Smooth muscle cell (in vitro differentiated cells): ENCODE measurements around the gene ERP44. TPM values are rescaled to one million over a fixed set of nuclear protein-coding genes. Genes with fewer than 3 reads are reported as not detected.

Experiments used
- DNase-seq: peaks from one replicate; lab custom pipeline; 2025; ENCODE audit not compliant: unreplicated experiment; lab: John Stamatoyannopoulos, UW
- H2AFZ ChIP-seq: fragments of 200-600 bp; sonication (generic); 2 replicates; pipeline ENCODE4 v1.6.0; 2016; ENCODE audit warnings: antibody characterized with exemption, low read depth, mild to moderate bottlenecking
- H3F3A ChIP-seq: fragments of 200-600 bp; sonication (generic); 2 replicates; pipeline ENCODE4 v1.6.0; 2017; ENCODE audit warnings: antibody characterized with exemption, low read depth
- H3K27ac ChIP-seq: fragments of 200-600 bp; sonication (generic); 2 replicates; pipeline ENCODE4 v1.5.1; 2016; ENCODE audit warnings: low read depth, mild to moderate bottlenecking
- H3K27me3 ChIP-seq: fragments of 200-600 bp; sonication (generic); 2 replicates; pipeline ENCODE4 v1.6.1; 2016; ENCODE audit warnings: low read depth, mild to moderate bottlenecking
- H3K36me3 ChIP-seq: fragments of 200-600 bp; sonication (generic); 2 replicates; pipeline ENCODE4 v1.5.1; 2016; ENCODE audit warnings: low read depth
- H3K4me1 ChIP-seq: fragments of 200-600 bp; sonication (generic); 2 replicates; pipeline ENCODE4 v1.5.1; 2016; ENCODE audit warnings: low read depth
- H3K4me2 ChIP-seq: fragments of 200-600 bp; sonication (generic); 2 replicates; pipeline ENCODE4 v1.6.0; 2016; ENCODE audit warnings: mild to moderate bottlenecking
- H3K4me3 ChIP-seq: fragments of 200-600 bp; sonication (generic); 2 replicates; pipeline ENCODE4 v1.5.1; 2016; ENCODE audit warnings: mild to moderate bottlenecking
- H3K79me2 ChIP-seq: fragments of 200-600 bp; sonication (generic); 2 replicates; pipeline ENCODE4 v1.6.0; 2016; ENCODE audit warnings: low read depth, mild to moderate bottlenecking
- H3K9ac ChIP-seq: fragments of 200-600 bp; sonication (generic); 2 replicates; pipeline ENCODE4 v1.6.0; 2016; ENCODE audit warnings: low read depth
- H3K9me3 ChIP-seq: fragments of 200-600 bp; sonication (generic); replicated peaks from 2 replicates; pipeline ENCODE4 v1.5.1; 2016; ENCODE audit warnings: low read depth
- H4K20me1 ChIP-seq: fragments of 200-600 bp; sonication (generic); 2 replicates; pipeline ENCODE4 v1.6.0; 2016; ENCODE audit warnings: low read depth
- CTCF ChIP-seq: fragments of 200-600 bp; sonication (generic); IDR thresholded peaks from 2 replicates; pipeline ENCODE4 v1.5.1; 2017; ENCODE audit warnings: borderline replicate concordance, mild to moderate bottlenecking, antibody characterized with exemption; ENCODE audit not compliant: insufficient read depth, poor library complexity, severe bottlenecking
- WGBS: methylation state at CpG from one replicate; pipeline ENCODE4 v1.1.7; 2016; ENCODE audit warnings: low lambda C conversion rate; 5-methylcytosine and 5-hydroxymethylcytosine counted together
- polyA plus RNA-seq: library from polyadenylated mRNA; unstranded; fragments of >200 nt; fragmentation: Nextera tagmentation; extraction: Ambion mirVana; gene quantifications from 2 replicates; pipeline ENCODE4 v1.2.1, GENCODE V29; 2016
- total RNA-seq: library from RNA; depleted of rRNA; stranded (reverse); fragments of >200 nt; gene quantifications from 2 replicates; pipeline ENCODE4 v1.2.3, GENCODE V29; 2014

ERP44 gene
- total and polyA plus RNA-seq, 2 experiments from 2014 or later = 32.0 to 38.5 TPM

- peaks cover 20% of the 10 kb centered on the region for H4K20me1 ChIP-seq
- peaks cover 14% of the 10 kb centered on the region for H3K79me2 ChIP-seq
- H3K4me3 ChIP-seq = no peak overlapping the region
- no peak overlapping the region for H3K27ac ChIP-seq
- peaks cover 8% of the 10 kb centered on the region for H3K36me3 ChIP-seq
- H3K9ac ChIP-seq = no peak overlapping the region
- DNase-seq = peak; percentile 8
- no peaks in the 10 kb centered on the region for H3K9me3 ChIP-seq
- H3F3A ChIP-seq = no peaks in the 10 kb centered on the region
- no peak overlapping the region for H3K4me2 ChIP-seq
- peak; percentile 85 for TF ChIP-seq CTCF
- no peaks in the 10 kb centered on the region for H3K4me1 ChIP-seq
- 74% methylated on average over 2 of the region's 2 CpGs for WGBS
- no peak overlapping the region for H2AFZ ChIP-seq
- no peaks in the 10 kb centered on the region for H3K27me3 ChIP-seq
Observed at GRCh38 chr9:100028201-100028784, 70.5 kb downstream of the ERP44 start.

- DNase-seq = no peak
- H3K27me3 ChIP-seq = no peaks in the 10 kb centered on the region
- no peak for TF ChIP-seq CTCF
- H3K79me2 ChIP-seq = peaks cover 14% of the 10 kb centered on the region
- H3K4me3 ChIP-seq = no peak overlapping the region
- 79% methylated on average over 2 of the region's 2 CpGs for WGBS
- H3K4me2 ChIP-seq = no peak overlapping the region
- no peak overlapping the region for H2AFZ ChIP-seq
- H3K4me1 ChIP-seq = no peaks in the 10 kb centered on the region
- H3F3A ChIP-seq = no peaks in the 10 kb centered on the region
- no peak overlapping the region for H3K27ac ChIP-seq
- peaks cover 20% of the 10 kb centered on the region for H4K20me1 ChIP-seq
- H3K9ac ChIP-seq = no peak overlapping the region
- peaks cover under 1% of the 10 kb centered on the region for H3K36me3 ChIP-seq
- H3K9me3 ChIP-seq = no peaks in the 10 kb centered on the region
Observed at GRCh38 chr9:100027543-100027942, 71.3 kb downstream of the ERP44 start.

GRCh38 chr9:100021931-100022330 lies 76.9 kb downstream of the ERP44 start:
- no peak overlapping the region for H2AFZ ChIP-seq
- H3K9ac ChIP-seq = no peak overlapping the region
- DNase-seq = no peak
- H4K20me1 ChIP-seq = peaks cover 12% of the 10 kb centered on the region
- no peak overlapping the region for H3K4me3 ChIP-seq
- no peaks in the 10 kb centered on the region for H3K4me1 ChIP-seq
- H3F3A ChIP-seq = no peaks in the 10 kb centered on the region
- H3K27me3 ChIP-seq = no peaks in the 10 kb centered on the region
- peaks cover 12% of the 10 kb centered on the region for H3K79me2 ChIP-seq
- 94% methylated on average over 3 of the region's 3 CpGs for WGBS
- H3K27ac ChIP-seq = no peak overlapping the region
- H3K4me2 ChIP-seq = no peak overlapping the region
- H3K36me3 ChIP-seq = no peaks in the 10 kb centered on the region
- no peaks in the 10 kb centered on the region for H3K9me3 ChIP-seq
- no peak for TF ChIP-seq CTCF
